Measurements from ENCODE around the gene SDR42E1. TPM values are rescaled to one million over a fixed set of nuclear protein-coding genes. Genes with fewer than 3 reads are reported as not detected.

The SDR42E1 gene
- total RNA-seq, 1 experiment from 2014 or later, result not detected

GRCh38 chr16:82042144-82042543 is 30.9 kb upstream of the SDR42E1 start:
- in situ Hi-C loops (cut with HindIII; ENCODE audit: low pct_unique_long_range_greater_than_20kb, low sequenced_read_pairs), result no loop called here
- DNase-seq (ENCODE audit: low read depth), result no peak

DNA sequence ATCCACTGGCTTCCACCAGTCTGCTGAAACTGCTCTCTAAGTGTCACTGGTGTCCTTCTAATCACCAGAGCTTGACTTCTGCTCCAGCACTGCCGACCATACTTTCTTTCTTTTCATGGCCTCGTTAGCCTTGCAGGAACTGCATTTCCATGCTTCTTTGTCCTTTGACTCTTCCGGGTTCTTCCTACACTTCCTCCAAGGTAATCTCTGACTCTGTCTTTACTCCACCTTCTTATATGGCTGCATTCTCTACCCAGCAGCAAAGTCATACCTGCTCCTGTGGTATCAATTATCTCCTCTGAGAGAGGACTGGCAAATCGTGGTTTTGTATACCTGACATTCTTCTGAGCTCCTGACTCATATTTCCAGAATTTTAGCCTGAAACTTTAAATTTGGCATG is 30.3 kb upstream of the SDR42E1 start:
- DNase-seq (ENCODE audit: low read depth), result no peak
- in situ Hi-C loops (cut with HindIII; ENCODE audit: low pct_unique_long_range_greater_than_20kb, low sequenced_read_pairs), result no loop called here

GRCh38 chr16:82040296-82040695 is 29.0 kb upstream of the SDR42E1 start:
- no peak for DNase-seq (ENCODE audit: low read depth)
- in situ Hi-C loops (cut with HindIII; ENCODE audit: low pct_unique_long_range_greater_than_20kb, low sequenced_read_pairs), result no loop called here

DNA sequence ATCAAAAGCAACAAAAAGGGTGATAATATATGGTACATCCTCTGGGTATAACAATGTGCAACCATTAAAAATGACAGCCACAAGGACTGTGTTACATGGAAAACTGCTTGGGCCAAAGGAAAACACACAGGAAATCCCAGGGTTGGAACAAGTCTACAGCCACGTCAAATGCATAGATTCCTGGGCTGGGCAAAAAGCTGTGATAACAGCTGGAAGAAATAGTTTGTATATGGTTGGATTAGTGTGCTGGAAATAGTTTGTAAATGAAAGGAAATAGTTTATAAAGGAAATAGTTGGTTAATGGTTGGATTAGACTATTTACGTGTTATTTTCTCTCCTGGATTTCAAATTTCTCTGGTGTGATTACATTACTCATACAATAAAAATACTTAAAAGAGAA is 26.4 kb upstream of the SDR42E1 start:
- in situ Hi-C loops (cut with HindIII; ENCODE audit: low pct_unique_long_range_greater_than_20kb, low sequenced_read_pairs), result no loop called here
- no peak for DNase-seq (ENCODE audit: low read depth)

- in situ Hi-C loops (cut with HindIII; ENCODE audit: low pct_unique_long_range_greater_than_20kb, low sequenced_read_pairs), result no loop called here
- DNase-seq (ENCODE audit: low read depth), result no peak
Observed at GRCh38 chr16:82037251-82037650, 26.0 kb upstream of the SDR42E1 start.

DNA sequence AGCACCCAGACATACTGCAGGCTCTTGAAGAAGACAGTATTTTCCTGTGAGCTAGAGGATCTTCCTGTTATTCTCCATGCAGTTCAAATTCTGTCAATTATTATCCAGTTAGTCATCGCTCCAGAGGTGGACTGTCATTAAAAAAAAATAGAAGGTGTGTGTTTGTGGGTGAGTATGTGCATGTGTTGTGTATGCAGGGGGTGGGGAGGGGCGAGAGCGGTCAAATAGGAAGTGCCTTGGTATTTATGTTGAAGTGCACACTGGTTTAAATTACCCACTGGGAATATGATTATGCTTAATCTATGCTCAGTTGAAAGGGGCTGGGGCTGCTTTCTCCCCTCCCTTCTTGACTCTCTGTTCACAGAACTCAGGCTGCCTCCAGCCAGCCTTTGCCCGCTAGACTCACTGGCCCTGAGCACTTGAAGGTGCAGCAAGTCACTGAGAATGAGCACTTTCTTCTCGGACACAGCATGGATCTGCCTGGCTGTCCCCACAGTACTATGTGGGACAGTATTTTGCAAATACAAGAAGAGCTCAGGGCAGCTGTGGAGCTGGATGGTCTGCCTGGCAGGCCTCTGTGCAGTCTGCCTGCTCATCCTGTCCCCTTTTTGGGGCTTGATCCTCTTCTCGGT is 23.8 kb upstream of the SDR42E1 start, which contains the start of gene HSD17B2:
Gene HSD17B2 (plus strand): TSS at position 273 of the 632 bp plus-strand sequence. CDS start 172 bp downstream, at position 445.
- DNase-seq (ENCODE audit: low read depth), result peak; percentile 91
- in situ Hi-C loops (cut with HindIII; ENCODE audit: low pct_unique_long_range_greater_than_20kb, low sequenced_read_pairs), result no loop called here

- DNase-seq (ENCODE audit: low read depth), result no peak
- in situ Hi-C loops (cut with HindIII; ENCODE audit: low pct_unique_long_range_greater_than_20kb, low sequenced_read_pairs), result no loop called here
Observed at GRCh38 chr16:82033683-82034300, 22.5 kb upstream of the SDR42E1 start.

- in situ Hi-C loops (cut with HindIII; ENCODE audit: low pct_unique_long_range_greater_than_20kb, low sequenced_read_pairs), result no loop called here
- DNase-seq (ENCODE audit: low read depth), result no peak
Observed at GRCh38 chr16:82033006-82033405, 21.7 kb upstream of the SDR42E1 start.

DNA sequence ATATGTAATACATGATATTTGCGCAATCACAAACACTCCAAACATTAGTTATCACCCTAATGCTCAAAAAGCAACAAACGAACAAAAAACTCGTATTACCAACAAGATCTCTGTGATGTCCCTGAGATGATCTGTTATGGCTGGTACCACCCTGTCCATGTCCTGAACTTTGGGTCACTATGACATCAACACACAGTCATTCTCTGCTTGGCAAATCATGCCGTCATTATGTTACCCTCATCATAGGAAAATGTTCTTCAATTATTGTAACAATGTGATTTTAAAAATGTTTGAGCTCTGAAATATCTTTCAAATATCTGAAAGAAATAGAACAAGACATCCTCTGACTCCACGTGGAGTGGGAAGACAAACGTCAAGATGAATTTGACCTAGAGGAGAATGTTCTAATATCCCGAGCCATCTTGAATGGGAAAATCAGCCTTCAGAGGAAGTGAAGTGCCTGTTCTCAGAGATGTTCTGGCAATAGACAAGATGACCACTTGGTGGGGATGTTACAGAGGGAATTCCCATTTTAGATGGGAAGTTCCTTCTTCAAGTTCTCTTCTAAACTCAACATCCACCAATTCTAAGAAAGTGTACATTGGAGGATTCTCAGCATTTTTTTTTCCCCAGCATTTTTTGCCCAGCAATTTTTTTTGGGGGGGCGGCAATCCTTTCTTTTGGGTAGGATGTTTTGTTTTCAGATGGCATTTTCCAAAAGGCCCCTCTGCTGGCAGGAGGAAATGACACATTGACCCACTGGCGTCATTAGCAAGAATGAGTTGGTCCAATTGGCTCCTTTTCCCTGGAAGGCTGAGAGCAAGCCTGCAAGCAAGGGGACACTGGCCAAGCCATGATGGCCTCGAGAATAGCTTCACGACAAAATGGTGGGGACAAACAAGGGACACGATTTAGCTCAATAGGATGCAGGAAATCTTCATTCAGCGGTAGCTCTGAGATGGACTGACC is 20.1 kb upstream of the SDR42E1 start:
- in situ Hi-C loops (cut with HindIII; ENCODE audit: low pct_unique_long_range_greater_than_20kb, low sequenced_read_pairs), result no loop called here
- DNase-seq (ENCODE audit: low read depth), result peak; percentile 38

- DNase-seq (ENCODE audit: low read depth), result no peak
- in situ Hi-C loops (cut with HindIII; ENCODE audit: low pct_unique_long_range_greater_than_20kb, low sequenced_read_pairs), result no loop called here
Observed at GRCh38 chr16:82027629-82028064, 16.4 kb upstream of the SDR42E1 start.

DNA sequence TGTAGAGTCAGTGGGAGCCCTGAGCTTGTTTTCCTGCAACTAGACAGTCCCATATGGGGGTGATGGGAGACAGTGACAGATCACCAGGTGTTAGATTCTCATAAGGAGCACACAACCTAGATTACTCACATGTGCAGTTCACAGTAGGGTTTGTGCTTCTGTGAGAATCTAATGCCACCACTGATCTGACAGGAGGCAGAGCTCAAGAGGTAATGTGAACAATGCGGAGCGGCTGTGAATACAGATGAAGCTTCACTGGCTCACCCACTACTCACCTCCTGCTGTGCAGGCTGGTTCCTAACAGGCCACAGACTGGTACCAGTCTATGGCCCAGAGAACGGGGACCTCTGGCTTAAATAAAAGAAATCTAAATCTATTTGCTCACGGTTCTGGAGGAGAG is 13.6 kb upstream of the SDR42E1 start:
- DNase-seq (ENCODE audit: low read depth), result no peak
- in situ Hi-C loops (cut with HindIII; ENCODE audit: low pct_unique_long_range_greater_than_20kb, low sequenced_read_pairs), result no loop called here

- in situ Hi-C loops (cut with HindIII; ENCODE audit: low pct_unique_long_range_greater_than_20kb, low sequenced_read_pairs), result no loop called here
- DNase-seq (ENCODE audit: low read depth), result no peak
Observed at GRCh38 chr16:82024316-82024715, 13.0 kb upstream of the SDR42E1 start.

DNA sequence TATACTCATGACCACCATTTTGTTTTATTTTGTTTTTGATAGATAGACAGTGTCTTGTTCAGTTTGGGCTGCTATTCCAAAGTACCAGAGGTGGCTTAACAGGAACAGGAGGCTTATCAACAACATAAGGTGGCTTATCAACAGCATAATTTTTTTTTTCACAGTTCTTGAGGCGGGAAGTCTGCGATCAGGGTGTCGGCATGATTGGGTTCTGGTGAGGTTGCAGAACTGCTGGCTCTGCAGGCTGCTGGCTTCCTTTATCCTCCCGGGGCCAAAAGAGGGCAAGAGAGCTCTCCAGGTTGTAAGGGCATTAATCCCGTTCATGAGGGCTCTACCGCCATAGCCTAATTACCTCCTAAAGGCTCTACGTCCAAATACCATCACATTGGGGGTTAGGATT is 11.9 kb upstream of the SDR42E1 start:
- in situ Hi-C loops (cut with HindIII; ENCODE audit: low pct_unique_long_range_greater_than_20kb, low sequenced_read_pairs), result no loop called here

GRCh38 chr16:82020051-82020450 is 8.8 kb upstream of the SDR42E1 start:
- in situ Hi-C loops (cut with HindIII; ENCODE audit: low pct_unique_long_range_greater_than_20kb, low sequenced_read_pairs), result no loop called here
- no peak for DNase-seq (ENCODE audit: low read depth)

More for the DNA sequence above, 11.9 kb upstream of the SDR42E1 start:
- no peak for DNase-seq (ENCODE audit: low read depth)

- no peak for DNase-seq (ENCODE audit: low read depth)
- in situ Hi-C loops (cut with HindIII; ENCODE audit: low pct_unique_long_range_greater_than_20kb, low sequenced_read_pairs), result no loop called here
Observed at GRCh38 chr16:82019535-82019934, 8.3 kb upstream of the SDR42E1 start.

DNA sequence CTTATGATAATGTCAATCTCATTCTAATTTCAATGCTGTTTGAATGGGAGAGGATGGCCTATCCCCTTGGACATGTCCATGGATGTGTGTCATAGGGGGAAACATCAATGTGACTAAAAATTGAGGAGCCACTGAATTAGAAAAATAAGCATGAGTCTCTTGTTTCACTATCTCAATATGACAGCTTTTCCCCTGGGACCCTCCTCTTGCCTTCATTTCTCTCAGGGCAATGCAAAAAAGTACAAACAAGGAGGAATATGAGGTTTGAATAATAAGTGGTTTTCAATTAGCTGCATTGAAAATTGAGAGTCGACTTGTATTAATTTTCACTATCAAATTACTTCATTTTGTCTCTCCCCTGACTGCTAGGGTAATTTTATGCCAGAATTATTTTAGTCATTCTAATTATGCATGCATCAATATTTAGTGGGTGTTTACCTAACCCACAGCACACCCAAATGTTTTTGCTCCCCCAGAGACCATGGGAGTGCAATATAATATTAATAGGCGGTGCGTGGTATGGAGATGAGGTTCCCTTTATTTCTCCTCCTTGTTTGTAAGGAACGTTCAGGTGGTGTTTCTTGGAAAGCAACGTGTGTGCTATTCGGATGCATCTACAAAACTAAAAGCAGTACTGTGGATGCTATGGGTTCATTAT is 6.8 kb upstream of the SDR42E1 start:
- in situ Hi-C loops (cut with HindIII; ENCODE audit: low pct_unique_long_range_greater_than_20kb, low sequenced_read_pairs), result no loop called here
- DNase-seq (ENCODE audit: low read depth), result no peak

DNA sequence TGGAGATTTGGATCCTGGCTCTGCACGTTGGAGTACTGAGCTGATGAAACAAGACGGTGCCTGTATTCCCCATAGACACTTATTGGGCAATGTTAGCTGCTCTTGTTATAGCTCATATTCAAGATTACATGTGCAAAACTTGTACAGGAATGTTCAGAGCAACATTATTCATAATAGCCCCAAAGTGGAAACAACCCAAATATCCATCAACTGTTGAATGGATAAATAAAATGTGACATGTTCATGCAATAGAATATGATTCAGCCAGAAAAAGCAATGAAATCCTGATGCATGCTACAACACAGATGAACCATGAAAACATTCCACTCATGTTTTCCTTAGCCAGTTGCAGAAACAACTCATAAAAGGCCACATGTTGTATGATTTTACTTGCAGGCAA is 5.7 kb upstream of the SDR42E1 start:
- no peak for DNase-seq (ENCODE audit: low read depth)
- in situ Hi-C loops (cut with HindIII; ENCODE audit: low pct_unique_long_range_greater_than_20kb, low sequenced_read_pairs), result no loop called here

- in situ Hi-C loops (cut with HindIII; ENCODE audit: low pct_unique_long_range_greater_than_20kb, low sequenced_read_pairs), result no loop called here
- DNase-seq (ENCODE audit: low read depth), result no peak
Observed at GRCh38 chr16:82016263-82016662, 5.0 kb upstream of the SDR42E1 start.
